IMR-90 (cell line): ENCODE results near the gene PASD1. TPM values are rescaled to one million over a fixed set of nuclear protein-coding genes. Genes with fewer than 3 reads are reported as not detected.

ENCODE experiments used
- ATAC-seq: fragments of 200-7000 bp; cut with Tn5 transposase; 2 replicates; pipeline ENCODE4 v1.9.1; 2020; ENCODE audit warnings: low read depth, mild to moderate bottlenecking, moderate library complexity
- BruUV-seq: library from RNA; stranded (reverse); fragments of 400-500 nt; replicated peaks from 2 replicates; lab custom pipeline; 2021; lab: Mats Ljungman, UMichigan
- CTCF ChIA-PET: fragments of 300-600 bp; formaldehyde crosslinking; extraction: SDS; loops from one replicate; lab custom pipeline; 2021; ENCODE audit warnings: antibody characterized with exemption; lab: Yijun Ruan, JAX
- POLR2A ChIA-PET: fragments of 300-600 bp; sonication (Branson Sonifier 250); formaldehyde crosslinking; loops from one replicate; lab custom pipeline; 2022; ENCODE audit warnings: antibody characterized with exemption; ENCODE audit not compliant: unreplicated experiment; lab: Charles Lee
- DNase-seq: peaks from one replicate; pipeline ENCODE4 v3.0.0; 2013
- H2AFZ ChIP-seq: replicated peaks from 2 replicates; pipeline ENCODE3; 2013; ENCODE audit warnings: low read length, mild to moderate bottlenecking; ENCODE audit not compliant: poor library complexity
- H2AK5ac ChIP-seq: 2 replicates; pipeline ENCODE4 v1.6.1; 2013; ENCODE audit warnings: low read depth, low read length, inconsistent platforms
- H2AK9ac ChIP-seq: replicated peaks from 2 replicates; pipeline ENCODE3; 2013; ENCODE audit warnings: mild to moderate bottlenecking, low read depth, low read length, moderate library complexity; ENCODE audit not compliant: poor library complexity
- H2BK120ac ChIP-seq: 2 replicates; pipeline ENCODE4 v1.6.1; 2013; ENCODE audit warnings: low read depth, low read length, inconsistent platforms
- H2BK15ac ChIP-seq: 3 replicates; pipeline ENCODE4 v1.6.1; 2013; ENCODE audit warnings: low read depth, low read length, inconsistent platforms
- H2BK20ac ChIP-seq: 2 replicates; pipeline ENCODE4 v1.6.1; 2013; ENCODE audit warnings: low read depth, mild to moderate bottlenecking, inconsistent platforms, low read length, moderate library complexity
- H2BK5ac ChIP-seq: 2 replicates; pipeline ENCODE4 v1.6.1; 2013; ENCODE audit warnings: mild to moderate bottlenecking, low read depth, low read length, inconsistent platforms; ENCODE audit not compliant: poor library complexity, severe bottlenecking
- H3K14ac ChIP-seq: replicated peaks from 2 replicates; pipeline ENCODE4 v1.6.1; 2013; ENCODE audit warnings: low read depth, low read length, inconsistent platforms
- H3K18ac ChIP-seq: 2 replicates; pipeline ENCODE4 v1.6.1; 2013; ENCODE audit warnings: low read depth, low read length, control low read depth
- H3K23ac ChIP-seq: 2 replicates; pipeline ENCODE4 v1.6.1; 2013; ENCODE audit warnings: low read depth, low read length, inconsistent platforms
- H3K27ac ChIP-seq: 2 replicates; pipeline ENCODE4 v1.5.1; 2013; ENCODE audit warnings: mild to moderate bottlenecking, control low read depth, low read length; ENCODE audit not compliant: insufficient read depth
- H3K27me3 ChIP-seq: 2 replicates; pipeline ENCODE4 v1.6.1; 2013; ENCODE audit warnings: low read length; ENCODE audit not compliant: control insufficient read depth, insufficient read depth
- H3K36me3 ChIP-seq: 2 replicates; pipeline ENCODE4 v1.6.1; 2013; ENCODE audit warnings: low read length, mixed read lengths; ENCODE audit not compliant: control insufficient read depth, insufficient read depth
- H3K4ac ChIP-seq: 2 replicates; pipeline ENCODE4 v1.6.1; 2013; ENCODE audit warnings: low read depth, low read length, inconsistent platforms
- H3K4me1 ChIP-seq: 2 replicates; pipeline ENCODE4 v1.6.1; 2013; ENCODE audit warnings: low read length, mixed read lengths; ENCODE audit not compliant: control insufficient read depth, insufficient read depth
- H3K4me2 ChIP-seq: 2 replicates; pipeline ENCODE4 v1.6.1; 2013; ENCODE audit warnings: low read depth, mild to moderate bottlenecking, control low read depth, low read length, moderate library complexity
- H3K4me3 ChIP-seq: 2 replicates; pipeline ENCODE4 v1.5.1; 2013; ENCODE audit warnings: low read depth, mild to moderate bottlenecking, control low read depth, low read length, moderate library complexity; ENCODE audit not compliant: insufficient read depth
- H3K56ac ChIP-seq: 2 replicates; pipeline ENCODE4 v1.6.1; 2013; ENCODE audit warnings: low read length, inconsistent platforms; ENCODE audit not compliant: insufficient read depth; ENCODE audit errors: extremely low read depth
- H3K79me1 ChIP-seq, 2 experiments: 2 replicates each; pipeline ENCODE4 v1.6.1; 2013; ENCODE audit warnings: low read length in 2 of 2, inconsistent platforms in 1 of 2, low read depth in 1 of 2
- H3K9ac ChIP-seq: 2 replicates; pipeline ENCODE4 v1.6.1; 2013; ENCODE audit warnings: low read depth, low read length, control low read depth
- H3K9me1 ChIP-seq: 2 replicates; pipeline ENCODE4 v1.6.1; 2013; ENCODE audit warnings: low read length, inconsistent platforms; ENCODE audit not compliant: insufficient read depth
- H3K9me3 ChIP-seq: 2 replicates; pipeline ENCODE4 v1.6.1; 2013; ENCODE audit warnings: low read length; ENCODE audit not compliant: control insufficient read depth, insufficient read depth
- H4K20me1 ChIP-seq: 2 replicates; pipeline ENCODE4 v1.6.1; 2013; ENCODE audit warnings: low read length, inconsistent platforms; ENCODE audit not compliant: insufficient read depth
- H4K5ac ChIP-seq: 2 replicates; pipeline ENCODE4 v1.6.1; 2013; ENCODE audit warnings: mild to moderate bottlenecking, low read depth, low read length, control low read depth
- H4K8ac ChIP-seq, 2 experiments: 2 replicates each; pipeline ENCODE4 v1.6.1; 2013; ENCODE audit warnings: low read depth in 2 of 2, low read length in 2 of 2, control low read depth in 1 of 2, inconsistent platforms in 1 of 2
- H4K91ac ChIP-seq: 2 replicates; pipeline ENCODE4 v1.6.1; 2013; ENCODE audit warnings: low read depth, low read length, inconsistent platforms; ENCODE audit not compliant: insufficient read depth
- BHLHE40 ChIP-seq: fragments of 150-350 bp; IDR thresholded peaks from 2 replicates; pipeline ENCODE4 v1.6.1; 2016; ENCODE audit warnings: mild to moderate bottlenecking, low read depth, low read length
- CEBPB ChIP-seq: IDR thresholded peaks from 2 replicates; pipeline ENCODE4 v1.6.1; 2012; ENCODE audit warnings: low read depth, low read length, improper control_type of control experiment
- CHD1 ChIP-seq: IDR thresholded peaks from 2 replicates; pipeline ENCODE4 v1.6.1; 2012; ENCODE audit warnings: low read depth, low read length, improper control_type of control experiment
- CTCF ChIP-seq: conservative IDR thresholded peaks from 2 replicates; pipeline ENCODE4 v1.5.1; 2012; ENCODE audit warnings: mild to moderate bottlenecking, low read depth, low read length, improper control_type of control experiment
- ELK1 ChIP-seq: fragments of 150-350 bp; IDR thresholded peaks from 2 replicates; pipeline ENCODE4 v1.6.1; 2016; ENCODE audit warnings: low read depth, mild to moderate bottlenecking, low read length, moderate library complexity, borderline replicate concordance
- FOS ChIP-seq: fragments of 150-350 bp; IDR thresholded peaks from 2 replicates; pipeline ENCODE4 v1.6.1; 2016; ENCODE audit warnings: low read depth, low read length
- MAFK ChIP-seq: IDR thresholded peaks from 2 replicates; pipeline ENCODE4 v1.6.1; 2012; ENCODE audit warnings: low read depth, low read length, improper control_type of control experiment
- MAZ ChIP-seq: IDR thresholded peaks from 2 replicates; pipeline ENCODE4 v1.6.1; 2012; ENCODE audit warnings: low read depth, mild to moderate bottlenecking, low read length, improper control_type of control experiment, moderate library complexity, borderline replicate concordance
- MXI1 ChIP-seq: IDR thresholded peaks from 2 replicates; pipeline ENCODE4 v1.6.1; 2012; ENCODE audit warnings: low read depth, mild to moderate bottlenecking, low read length, moderate library complexity, borderline replicate concordance
- NFE2L2 ChIP-seq: fragments of 150-350 bp; IDR thresholded peaks from 2 replicates; pipeline ENCODE4 v1.6.1; 2016; ENCODE audit warnings: low read depth, mild to moderate bottlenecking, low read length
- POLR2A ChIP-seq: IDR thresholded peaks from 2 replicates; pipeline ENCODE4 v1.6.1; 2012; ENCODE audit warnings: mild to moderate bottlenecking, low read depth, low read length
- RAD21 ChIP-seq: IDR thresholded peaks from 2 replicates; pipeline ENCODE4 v1.6.1; 2012; ENCODE audit warnings: low read length, improper control_type of control experiment
- RCOR1 ChIP-seq: IDR thresholded peaks from 2 replicates; pipeline ENCODE4 v1.6.1; 2012; ENCODE audit warnings: mild to moderate bottlenecking, low read length, improper control_type of control experiment; ENCODE audit not compliant: insufficient replicate concordance
- RFX5 ChIP-seq: IDR thresholded peaks from 2 replicates; pipeline ENCODE4 v1.8.0; 2012; ENCODE audit warnings: low read depth, mild to moderate bottlenecking, low read length, moderate library complexity
- SMC3 ChIP-seq: fragments of 150-350 bp; IDR thresholded peaks from 2 replicates; pipeline ENCODE4 v1.6.1; 2016; ENCODE audit warnings: low read depth, mild to moderate bottlenecking, antibody characterized with exemption, low read length, moderate library complexity
- USF2 ChIP-seq: fragments of 150-350 bp; IDR thresholded peaks from 2 replicates; pipeline ENCODE4 v1.6.1; 2017; ENCODE audit warnings: mild to moderate bottlenecking, antibody characterized with exemption, low read length, low read depth
- WGBS, 2 experiments: methylation state at CpG; one replicate each; pipeline versions ENCODE4 v1.1.5 to v1.1.7; 2013; ENCODE audit warnings: missing lambda C conversion rate in 2 of 2; ENCODE audit not compliant: insufficient read length in 1 of 2; ENCODE audit errors: extremely low coverage in 2 of 2; 5-methylcytosine and 5-hydroxymethylcytosine counted together
- dilution Hi-C: fragments of 300-500 bp; cut with HindIII; formaldehyde crosslinking; loops from one replicate; pipeline ENCODE4 v1.14.3; 2018; ENCODE audit warnings: low sequenced_read_pairs; ENCODE audit not compliant: unreplicated experiment
- in situ Hi-C: fragments of 300-500 bp; cut with MboI; formaldehyde crosslinking; loops from 3 replicates; pipeline ENCODE4 v1.14.3; 2019; ENCODE audit warnings: low sequenced_read_pairs, inconsistent platforms, mixed read lengths
- intact Hi-C: fragments of 100-400 bp; cut with micrococcal nuclease; formaldehyde crosslinking; loops from 2 replicates; pipeline ENCODE4 v1.10.0; 2022
- polyA plus RNA-seq, 3 experiments: library from polyadenylated mRNA; depleted of rRNA; stranded (reverse); fragments of >200 nt; gene quantifications; 2 replicates each; pipeline ENCODE4 v1.2.3, GENCODE V29; 2012; ENCODE audit warnings: low replicate concordance in 1 of 3
- total RNA-seq: library from RNA; depleted of rRNA; stranded (reverse); fragments of >200 nt; gene quantifications from 2 replicates; pipeline ENCODE4 v1.2.3, GENCODE V29; 2012

The PASD1 gene
- total and polyA plus RNA-seq, 2 of the 4 experiments (the other 2 are of a cell fraction) = not detected

- no TSS peak for BruUV-seq
- ATAC-seq (no peak), DNase-seq (no peak)
- Histone ChIP-seq H4K91ac (no peak overlapping the region), H4K5ac (no peak overlapping the region), H2AFZ (no peak overlapping the region), H2BK20ac (no peak overlapping the region), H4K20me1 (no peaks in the 10 kb centered on the region), H2BK15ac (no peak overlapping the region), H3K4ac (no peak overlapping the region), H3K27ac (no peak overlapping the region), H3K9me1 (no peaks in the 10 kb centered on the region), H3K4me3 (no peak overlapping the region), H2BK5ac (no peak overlapping the region), H2AK9ac (no peak overlapping the region), H3K23ac (no peak overlapping the region), H3K56ac (no peak overlapping the region), H3K4me1 (no peaks in the 10 kb centered on the region), H3K36me3 (no peaks in the 10 kb centered on the region), H4K8ac (no peak overlapping the region), H2BK120ac (no peak overlapping the region), H3K14ac (no peak overlapping the region), H3K27me3 (no peaks in the 10 kb centered on the region), H3K79me1 (no peaks in the 10 kb centered on the region), H3K18ac (no peak overlapping the region), H3K9me3 (peaks cover 14% of the 10 kb centered on the region; the same call in 1 of the 2 replicates), H3K4me2 (no peak overlapping the region), H3K9ac (no peak overlapping the region), H2AK5ac (no peak overlapping the region)
- CTCF ChIA-PET = no interaction called here
- intact Hi-C loops = no loop called here
- 40% methylated on average over 1 of the region's 12 CpGs; no CpG with 5 or more reads in 1 of the 2 experiments for WGBS, 2 experiments
- in situ Hi-C loops = loop anchor here (25.0 kb wide), 1 partner anchor 532 kb away; no protein-coding TSS in a partner anchor
- TF ChIP-seq MAZ (no peak), ELK1 (no peak), USF2 (no peak), POLR2A (no peak), CEBPB (no peak), RAD21 (no peak), CHD1 (no peak), RCOR1 (no peak), MXI1 (no peak), BHLHE40 (no peak), FOS (no peak), CTCF (no peak), SMC3 (no peak), MAFK (no peak), NFE2L2 (no peak), RFX5 (no peak)
- POLR2A ChIA-PET = no interaction called here
- dilution Hi-C loops = no loop called here
These were observed 130.6 kb downstream of the PASD1 start for GRCh38 chrX:151694121-151694520.
